ENCODE results near the gene PIGB. TPM values are rescaled to one million over a fixed set of nuclear protein-coding genes. Genes with fewer than 3 reads are reported as not detected.

PIGB gene
- total and polyA plus RNA-seq, 2 of the 13 experiments (the other 11 are each of a cell fraction or from before 2014, with no cell fraction given): 14.5 to 19.1 TPM

- peak; percentile 61; the same call in 1 of the 2 replicates for TF ChIP-seq FOXP4 (CRISPR knock-in tag; IDR thresholded peaks at IDR 0.05)
- peak; percentile 67; the same call in 1 of the 2 replicates for TF ChIP-seq STAT5B (CRISPR knock-in tag; IDR thresholded peaks at IDR 0.05)
- TF ChIP-seq ZNF280B (CRISPR knock-in tag; IDR thresholded peaks at IDR 0.05; ENCODE audit: borderline replicate concordance): peak; percentile 95
- no peak for TF ChIP-seq THYN1 (CRISPR knock-in tag; IDR thresholded peaks at IDR 0.05; ENCODE audit: borderline replicate concordance, low read depth)
- 0 out of 2 replicates have a peak, but pooled peaks have one; percentile 17 for TF ChIP-seq ZBTB33 (CRISPR knock-in tag; IDR thresholded peaks at IDR 0.05)
- TF ChIP-seq ZMYM3 (CRISPR knock-in tag; IDR thresholded peaks at IDR 0.05): peak; percentile 88
- peak; percentile 98 for TF ChIP-seq ZNF777 (CRISPR knock-in tag; IDR thresholded peaks at IDR 0.05)
- TF ChIP-seq ZNF543 (CRISPR knock-in tag; IDR thresholded peaks at IDR 0.05): peak; percentile 86; the same call in 1 of the 2 replicates
- no peak for TF ChIP-seq NKX3-1 (CRISPR knock-in tag; IDR thresholded peaks at IDR 0.05)
- TF ChIP-seq CENPX (CRISPR knock-in tag; IDR thresholded peaks at IDR 0.05): no peak
- TF ChIP-seq ZNF362 (CRISPR knock-in tag; IDR thresholded peaks at IDR 0.05; ENCODE audit: borderline replicate concordance): peak; percentile 57; the same call in 1 of the 2 replicates
- TF ChIP-seq DR1 (CRISPR knock-in tag; IDR thresholded peaks at IDR 0.05): peak; percentile 36; the same call in 1 of the 2 replicates
- 0 out of 2 replicates have a peak, but pooled peaks have one; percentile 27 for TF ChIP-seq ATF6 (CRISPR knock-in tag; conservative IDR thresholded peaks at IDR 0.05)
- TF ChIP-seq BHLHE40 (IDR thresholded peaks at IDR 0.05; ENCODE audit: low read length): no peak
- TF ChIP-seq JARID2 (CRISPR knock-in tag; IDR thresholded peaks at IDR 0.05; ENCODE audit: insufficient replicate concordance): peak; percentile 54
- TF ChIP-seq ZNF800 (CRISPR knock-in tag; IDR thresholded peaks at IDR 0.05): no peak
Measured at GRCh38 chr15:55318588-55319494, at the start of gene PIGB, which contains the start of gene PIGBOS1 (continued).

Measured in HepG2 (cell line).